OCI-LY7 (cell line): ENCODE measurements around the gene TTC8.

Experiments used
- CTCF ChIP-seq: fragments of 200-600 bp; sonication (generic); conservative IDR thresholded peaks from 2 replicates; pipeline ENCODE4 v1.5.1; 2014; ENCODE audit warnings: mild to moderate bottlenecking, antibody characterized with exemption, low read length, moderate library complexity, mixed read lengths
- EZH2phosphoT487 ChIP-seq: fragments of 200-600 bp; sonication (generic); IDR thresholded peaks from 2 replicates; pipeline ENCODE4 v1.6.1; 2018; ENCODE audit warnings: low read depth, borderline replicate concordance, mild to moderate bottlenecking, mixed run types, antibody characterized with exemption, low read length, moderate library complexity, mixed read lengths

GRCh38 chr14:88791252-88791621, 33.2 kb upstream of the TTC8 start:
- no peak for TF ChIP-seq CTCF
- TF ChIP-seq EZH2phosphoT487, result no peak
